Smooth muscle cell (in vitro differentiated cells): ENCODE results near the gene WDR90. TPM values are rescaled to one million over a fixed set of nuclear protein-coding genes. Genes with fewer than 3 reads are reported as not detected.
A peak's percentile ranks its signal among the peaks of the same experiment; 100 is the strongest.

Experiments
- DNase-seq: peaks from one replicate; lab custom pipeline; 2025; ENCODE audit not compliant: unreplicated experiment; lab: John Stamatoyannopoulos, UW
- H2AFZ ChIP-seq: fragments of 200-600 bp; sonication (generic); 2 replicates; pipeline ENCODE4 v1.6.0; 2016; ENCODE audit warnings: antibody characterized with exemption, low read depth, mild to moderate bottlenecking
- H3F3A ChIP-seq: fragments of 200-600 bp; sonication (generic); 2 replicates; pipeline ENCODE4 v1.6.0; 2017; ENCODE audit warnings: antibody characterized with exemption, low read depth
- H3K27ac ChIP-seq: fragments of 200-600 bp; sonication (generic); 2 replicates; pipeline ENCODE4 v1.5.1; 2016; ENCODE audit warnings: low read depth, mild to moderate bottlenecking
- H3K27me3 ChIP-seq: fragments of 200-600 bp; sonication (generic); 2 replicates; pipeline ENCODE4 v1.6.1; 2016; ENCODE audit warnings: low read depth, mild to moderate bottlenecking
- H3K36me3 ChIP-seq: fragments of 200-600 bp; sonication (generic); 2 replicates; pipeline ENCODE4 v1.5.1; 2016; ENCODE audit warnings: low read depth
- H3K4me1 ChIP-seq: fragments of 200-600 bp; sonication (generic); 2 replicates; pipeline ENCODE4 v1.5.1; 2016; ENCODE audit warnings: low read depth
- H3K4me2 ChIP-seq: fragments of 200-600 bp; sonication (generic); 2 replicates; pipeline ENCODE4 v1.6.0; 2016; ENCODE audit warnings: mild to moderate bottlenecking
- H3K4me3 ChIP-seq: fragments of 200-600 bp; sonication (generic); 2 replicates; pipeline ENCODE4 v1.5.1; 2016; ENCODE audit warnings: mild to moderate bottlenecking
- H3K79me2 ChIP-seq: fragments of 200-600 bp; sonication (generic); 2 replicates; pipeline ENCODE4 v1.6.0; 2016; ENCODE audit warnings: low read depth, mild to moderate bottlenecking
- H3K9ac ChIP-seq: fragments of 200-600 bp; sonication (generic); 2 replicates; pipeline ENCODE4 v1.6.0; 2016; ENCODE audit warnings: low read depth
- H3K9me3 ChIP-seq: fragments of 200-600 bp; sonication (generic); replicated peaks from 2 replicates; pipeline ENCODE4 v1.5.1; 2016; ENCODE audit warnings: low read depth
- H4K20me1 ChIP-seq: fragments of 200-600 bp; sonication (generic); 2 replicates; pipeline ENCODE4 v1.6.0; 2016; ENCODE audit warnings: low read depth
- CTCF ChIP-seq: fragments of 200-600 bp; sonication (generic); IDR thresholded peaks from 2 replicates; pipeline ENCODE4 v1.5.1; 2017; ENCODE audit warnings: borderline replicate concordance, mild to moderate bottlenecking, antibody characterized with exemption; ENCODE audit not compliant: insufficient read depth, poor library complexity, severe bottlenecking
- whole genome bisulfite sequencing: methylation state at CpG from one replicate; pipeline ENCODE4 v1.1.7; 2016; ENCODE audit warnings: low lambda C conversion rate; 5-methylcytosine and 5-hydroxymethylcytosine counted together
- polyA plus RNA-seq: library from polyadenylated mRNA; unstranded; fragments of >200 nt; fragmentation: Nextera tagmentation; extraction: Ambion mirVana; gene quantifications from 2 replicates; pipeline ENCODE4 v1.2.1, GENCODE V29; 2016
- total RNA-seq: library from RNA; depleted of rRNA; stranded (reverse); fragments of >200 nt; gene quantifications from 2 replicates; pipeline ENCODE4 v1.2.3, GENCODE V29; 2014

WDR90 gene
- total and polyA plus RNA-seq, 2 experiments from 2014 or later: 8.4 to 10.4 TPM

DNA sequence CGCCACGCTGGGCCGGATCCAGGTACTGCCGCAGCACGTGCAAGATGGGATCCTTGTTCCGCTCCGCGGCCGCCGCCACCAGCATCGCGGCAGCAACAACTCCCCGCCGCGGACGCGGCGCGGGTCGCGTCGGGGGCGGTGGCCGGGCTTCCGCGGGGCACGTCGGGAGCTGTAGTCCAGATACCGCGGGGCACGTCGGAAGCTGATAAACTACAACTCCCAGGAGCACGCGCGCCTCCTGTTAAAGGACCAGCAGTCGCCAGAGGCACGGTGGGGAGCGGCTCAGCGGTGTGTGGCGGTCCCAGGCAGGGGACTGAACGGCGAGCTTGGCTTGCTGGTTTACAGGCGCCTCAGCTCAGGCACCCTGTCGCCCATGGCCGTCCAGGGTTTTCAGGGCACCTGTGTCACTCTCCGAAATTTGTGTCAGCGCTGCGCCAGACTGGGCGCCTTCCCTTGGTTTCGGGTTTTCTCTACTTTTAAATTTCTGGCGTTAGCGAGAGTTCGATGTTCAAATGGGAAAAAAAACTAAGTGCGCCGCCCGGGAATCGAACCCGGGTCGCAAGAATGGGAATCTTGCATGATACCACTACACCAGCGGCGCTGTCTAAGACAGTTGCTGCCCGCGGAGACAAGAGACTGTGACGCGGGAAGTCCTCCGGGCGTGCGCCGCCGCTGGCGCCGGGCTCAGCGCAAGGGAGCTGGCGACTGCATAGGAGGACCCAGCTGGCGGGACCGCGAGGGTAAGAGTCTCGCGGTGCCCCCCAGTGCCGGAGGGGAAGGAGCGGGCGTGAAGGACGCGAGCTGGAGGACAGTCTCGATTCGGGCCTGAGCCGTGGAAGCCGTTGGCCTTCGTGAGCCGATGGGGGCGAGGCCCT is 12.7 kb upstream of the WDR90 start, which contains the start of gene METTL26:
TSS of gene METTL26 (minus strand) at position 100 of the 875 bp plus-strand sequence. CDS start at position 85, 15 bp downstream.
- H2AFZ ChIP-seq: peak within 1 kb of the TSS; percentile 93

GRCh38 chr16:637081-638018 is 11.8 kb upstream of the WDR90 start:
- Histone ChIP-seq H3K9ac (peak overlapping the region; percentile 67), H3K36me3 (no peaks in the 10 kb centered on the region), H3K27me3 (no peaks in the 10 kb centered on the region), H2AFZ (peak overlapping the region; percentile 93), H3K4me1 (peaks cover 14% of the 10 kb centered on the region), H3K4me3 (peak overlapping the region; percentile 99), H3K9me3 (no peaks in the 10 kb centered on the region), H3K27ac (peak overlapping the region; percentile 88), H3F3A (peaks cover 13% of the 10 kb centered on the region), H3K4me2 (peak overlapping the region; percentile 89), H3K79me2 (peaks cover 10% of the 10 kb centered on the region), H4K20me1 (peaks cover 11% of the 10 kb centered on the region)
- WGBS: 39% methylated on average over 27 of the region's 53 CpGs
- no peak for TF ChIP-seq CTCF
- DNase-seq: peak; percentile 99

More for the DNA sequence above, 12.7 kb upstream of the WDR90 start, which contains the start of gene METTL26:
- no peaks in the 10 kb centered on the region for H3K27me3 ChIP-seq
- peak within 1 kb of the TSS; percentile 89 for H3K4me2 ChIP-seq
- H3K9ac ChIP-seq: peak within 1 kb of the TSS; percentile 67
- H3K36me3 ChIP-seq: no peaks in the 10 kb centered on the region
- peak within 1 kb of the TSS; percentile 88 for H3K27ac ChIP-seq
- no peaks in the 10 kb centered on the region for H3K9me3 ChIP-seq
- H3K79me2 ChIP-seq: peaks cover 10% of the 10 kb centered on the region
- peak within 1 kb of the TSS; percentile 99 for H3K4me3 ChIP-seq
- H3K4me1 ChIP-seq: peaks cover 14% of the 10 kb centered on the region
- H3F3A ChIP-seq: peaks cover 13% of the 10 kb centered on the region
- peak; percentile 99 for DNase-seq
- under 1% methylated on average over 77 of the region's 91 CpGs for WGBS
- TF ChIP-seq CTCF: no peak
- peaks cover 11% of the 10 kb centered on the region for H4K20me1 ChIP-seq

DNA sequence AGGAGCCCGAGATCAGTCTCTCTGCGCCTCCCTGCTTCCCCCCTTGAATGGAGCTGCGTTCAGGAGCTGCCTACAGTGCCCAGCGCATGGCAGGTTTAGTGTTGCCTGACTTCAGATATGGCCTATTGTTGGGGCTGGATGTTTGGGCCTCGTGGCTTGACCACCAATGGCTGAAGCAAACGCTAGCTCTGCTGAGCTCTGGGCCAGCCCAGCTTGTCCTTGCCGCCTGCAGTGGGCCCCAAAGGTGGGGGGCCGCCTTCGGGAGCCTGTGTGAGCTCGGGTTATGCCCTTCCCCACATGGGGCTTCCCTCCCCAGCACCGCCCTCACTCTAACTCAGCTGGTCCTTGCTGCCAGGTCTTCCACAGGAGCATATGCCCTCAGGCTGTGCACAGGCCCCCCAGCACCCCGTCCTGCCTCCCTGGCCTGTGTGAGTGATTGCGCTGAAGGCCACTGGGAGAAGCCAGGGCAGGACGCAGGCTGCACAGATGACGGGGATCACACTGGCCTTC is 11.1 kb upstream of the WDR90 start:
- Histone ChIP-seq H3K27ac (no peak overlapping the region), H3K9ac (no peak overlapping the region), H2AFZ (no peak overlapping the region), H3K9me3 (no peaks in the 10 kb centered on the region), H3K79me2 (peaks cover 17% of the 10 kb centered on the region), H4K20me1 (peaks cover 11% of the 10 kb centered on the region), H3K4me2 (peak overlapping the region; percentile 87), H3K4me1 (peaks cover 17% of the 10 kb centered on the region), H3K27me3 (no peaks in the 10 kb centered on the region), H3K4me3 (no peak overlapping the region), H3K36me3 (no peaks in the 10 kb centered on the region), H3F3A (peaks cover 13% of the 10 kb centered on the region)
- no peak for DNase-seq
- 84% methylated on average over 15 of the region's 15 CpGs for WGBS
- no peak for TF ChIP-seq CTCF
